IMR-90 (cell line): Measurements from ENCODE around the gene CCDC148. TPM values are rescaled to one million over a fixed set of nuclear protein-coding genes. Genes with fewer than 3 reads are reported as not detected.

ENCODE experiments used
- ATAC-seq: fragments of 200-7000 bp; cut with Tn5 transposase; 2 replicates; pipeline ENCODE4 v1.9.1; 2020; ENCODE audit warnings: low read depth, mild to moderate bottlenecking, moderate library complexity
- BruUV-seq: library from RNA; stranded (reverse); fragments of 400-500 nt; replicated peaks from 2 replicates; lab custom pipeline; 2021; lab: Mats Ljungman, UMichigan
- CTCF ChIA-PET: fragments of 300-600 bp; formaldehyde crosslinking; extraction: SDS; loops from one replicate; lab custom pipeline; 2021; ENCODE audit warnings: antibody characterized with exemption; lab: Yijun Ruan, JAX
- POLR2A ChIA-PET: fragments of 300-600 bp; sonication (Branson Sonifier 250); formaldehyde crosslinking; loops from one replicate; lab custom pipeline; 2022; ENCODE audit warnings: antibody characterized with exemption; ENCODE audit not compliant: unreplicated experiment; lab: Charles Lee
- DNase-seq: peaks from one replicate; pipeline ENCODE4 v3.0.0; 2013
- H2AFZ ChIP-seq: replicated peaks from 2 replicates; pipeline ENCODE3; 2013; ENCODE audit warnings: low read length, mild to moderate bottlenecking; ENCODE audit not compliant: poor library complexity
- H2AK5ac ChIP-seq: 2 replicates; pipeline ENCODE4 v1.6.1; 2013; ENCODE audit warnings: low read depth, low read length, inconsistent platforms
- H2AK9ac ChIP-seq: replicated peaks from 2 replicates; pipeline ENCODE3; 2013; ENCODE audit warnings: mild to moderate bottlenecking, low read depth, low read length, moderate library complexity; ENCODE audit not compliant: poor library complexity
- H2BK120ac ChIP-seq: 2 replicates; pipeline ENCODE4 v1.6.1; 2013; ENCODE audit warnings: low read depth, low read length, inconsistent platforms
- H2BK15ac ChIP-seq: 3 replicates; pipeline ENCODE4 v1.6.1; 2013; ENCODE audit warnings: low read depth, low read length, inconsistent platforms
- H2BK20ac ChIP-seq: 2 replicates; pipeline ENCODE4 v1.6.1; 2013; ENCODE audit warnings: low read depth, mild to moderate bottlenecking, inconsistent platforms, low read length, moderate library complexity
- H2BK5ac ChIP-seq: 2 replicates; pipeline ENCODE4 v1.6.1; 2013; ENCODE audit warnings: mild to moderate bottlenecking, low read depth, low read length, inconsistent platforms; ENCODE audit not compliant: poor library complexity, severe bottlenecking
- H3K14ac ChIP-seq: replicated peaks from 2 replicates; pipeline ENCODE4 v1.6.1; 2013; ENCODE audit warnings: low read depth, low read length, inconsistent platforms
- H3K18ac ChIP-seq: 2 replicates; pipeline ENCODE4 v1.6.1; 2013; ENCODE audit warnings: low read depth, low read length, control low read depth
- H3K23ac ChIP-seq: 2 replicates; pipeline ENCODE4 v1.6.1; 2013; ENCODE audit warnings: low read depth, low read length, inconsistent platforms
- H3K27ac ChIP-seq: 2 replicates; pipeline ENCODE4 v1.5.1; 2013; ENCODE audit warnings: mild to moderate bottlenecking, control low read depth, low read length; ENCODE audit not compliant: insufficient read depth
- H3K27me3 ChIP-seq: 2 replicates; pipeline ENCODE4 v1.6.1; 2013; ENCODE audit warnings: low read length; ENCODE audit not compliant: control insufficient read depth, insufficient read depth
- H3K36me3 ChIP-seq: 2 replicates; pipeline ENCODE4 v1.6.1; 2013; ENCODE audit warnings: low read length, mixed read lengths; ENCODE audit not compliant: control insufficient read depth, insufficient read depth
- H3K4ac ChIP-seq: 2 replicates; pipeline ENCODE4 v1.6.1; 2013; ENCODE audit warnings: low read depth, low read length, inconsistent platforms
- H3K4me1 ChIP-seq: 2 replicates; pipeline ENCODE4 v1.6.1; 2013; ENCODE audit warnings: low read length, mixed read lengths; ENCODE audit not compliant: control insufficient read depth, insufficient read depth
- H3K4me2 ChIP-seq: 2 replicates; pipeline ENCODE4 v1.6.1; 2013; ENCODE audit warnings: low read depth, mild to moderate bottlenecking, control low read depth, low read length, moderate library complexity
- H3K4me3 ChIP-seq: 2 replicates; pipeline ENCODE4 v1.5.1; 2013; ENCODE audit warnings: low read depth, mild to moderate bottlenecking, control low read depth, low read length, moderate library complexity; ENCODE audit not compliant: insufficient read depth
- H3K56ac ChIP-seq: 2 replicates; pipeline ENCODE4 v1.6.1; 2013; ENCODE audit warnings: low read length, inconsistent platforms; ENCODE audit not compliant: insufficient read depth; ENCODE audit errors: extremely low read depth
- H3K79me1 ChIP-seq, 2 experiments: 2 replicates each; pipeline ENCODE4 v1.6.1; 2013; ENCODE audit warnings: low read length in 2 of 2, inconsistent platforms in 1 of 2, low read depth in 1 of 2
- H3K9ac ChIP-seq: 2 replicates; pipeline ENCODE4 v1.6.1; 2013; ENCODE audit warnings: low read depth, low read length, control low read depth
- H3K9me1 ChIP-seq: 2 replicates; pipeline ENCODE4 v1.6.1; 2013; ENCODE audit warnings: low read length, inconsistent platforms; ENCODE audit not compliant: insufficient read depth
- H3K9me3 ChIP-seq: 2 replicates; pipeline ENCODE4 v1.6.1; 2013; ENCODE audit warnings: low read length; ENCODE audit not compliant: control insufficient read depth, insufficient read depth
- H4K20me1 ChIP-seq: 2 replicates; pipeline ENCODE4 v1.6.1; 2013; ENCODE audit warnings: low read length, inconsistent platforms; ENCODE audit not compliant: insufficient read depth
- H4K5ac ChIP-seq: 2 replicates; pipeline ENCODE4 v1.6.1; 2013; ENCODE audit warnings: mild to moderate bottlenecking, low read depth, low read length, control low read depth
- H4K8ac ChIP-seq, 2 experiments: 2 replicates each; pipeline ENCODE4 v1.6.1; 2013; ENCODE audit warnings: low read depth in 2 of 2, low read length in 2 of 2, control low read depth in 1 of 2, inconsistent platforms in 1 of 2
- H4K91ac ChIP-seq: 2 replicates; pipeline ENCODE4 v1.6.1; 2013; ENCODE audit warnings: low read depth, low read length, inconsistent platforms; ENCODE audit not compliant: insufficient read depth
- BHLHE40 ChIP-seq: fragments of 150-350 bp; IDR thresholded peaks from 2 replicates; pipeline ENCODE4 v1.6.1; 2016; ENCODE audit warnings: mild to moderate bottlenecking, low read depth, low read length
- CEBPB ChIP-seq: IDR thresholded peaks from 2 replicates; pipeline ENCODE4 v1.6.1; 2012; ENCODE audit warnings: low read depth, low read length, improper control_type of control experiment
- CHD1 ChIP-seq: IDR thresholded peaks from 2 replicates; pipeline ENCODE4 v1.6.1; 2012; ENCODE audit warnings: low read depth, low read length, improper control_type of control experiment
- CTCF ChIP-seq: conservative IDR thresholded peaks from 2 replicates; pipeline ENCODE4 v1.5.1; 2012; ENCODE audit warnings: mild to moderate bottlenecking, low read depth, low read length, improper control_type of control experiment
- ELK1 ChIP-seq: fragments of 150-350 bp; IDR thresholded peaks from 2 replicates; pipeline ENCODE4 v1.6.1; 2016; ENCODE audit warnings: low read depth, mild to moderate bottlenecking, low read length, moderate library complexity, borderline replicate concordance
- FOS ChIP-seq: fragments of 150-350 bp; IDR thresholded peaks from 2 replicates; pipeline ENCODE4 v1.6.1; 2016; ENCODE audit warnings: low read depth, low read length
- MAFK ChIP-seq: IDR thresholded peaks from 2 replicates; pipeline ENCODE4 v1.6.1; 2012; ENCODE audit warnings: low read depth, low read length, improper control_type of control experiment
- MXI1 ChIP-seq: IDR thresholded peaks from 2 replicates; pipeline ENCODE4 v1.6.1; 2012; ENCODE audit warnings: low read depth, mild to moderate bottlenecking, low read length, moderate library complexity, borderline replicate concordance
- NFE2L2 ChIP-seq: fragments of 150-350 bp; IDR thresholded peaks from 2 replicates; pipeline ENCODE4 v1.6.1; 2016; ENCODE audit warnings: low read depth, mild to moderate bottlenecking, low read length
- SMC3 ChIP-seq: fragments of 150-350 bp; IDR thresholded peaks from 2 replicates; pipeline ENCODE4 v1.6.1; 2016; ENCODE audit warnings: low read depth, mild to moderate bottlenecking, antibody characterized with exemption, low read length, moderate library complexity
- WGBS, 2 experiments: methylation state at CpG; one replicate each; pipeline versions ENCODE4 v1.1.5 to v1.1.7; 2013; ENCODE audit warnings: missing lambda C conversion rate in 2 of 2; ENCODE audit not compliant: insufficient read length in 1 of 2; ENCODE audit errors: extremely low coverage in 2 of 2; 5-methylcytosine and 5-hydroxymethylcytosine counted together
- dilution Hi-C: fragments of 300-500 bp; cut with HindIII; formaldehyde crosslinking; loops from one replicate; pipeline ENCODE4 v1.14.3; 2018; ENCODE audit warnings: low sequenced_read_pairs; ENCODE audit not compliant: unreplicated experiment
- in situ Hi-C: fragments of 300-500 bp; cut with MboI; formaldehyde crosslinking; loops from 3 replicates; pipeline ENCODE4 v1.14.3; 2019; ENCODE audit warnings: low sequenced_read_pairs, inconsistent platforms, mixed read lengths
- intact Hi-C: fragments of 100-400 bp; cut with micrococcal nuclease; formaldehyde crosslinking; loops from 2 replicates; pipeline ENCODE4 v1.10.0; 2022
- polyA plus RNA-seq, 3 experiments: library from polyadenylated mRNA; depleted of rRNA; stranded (reverse); fragments of >200 nt; gene quantifications; 2 replicates each; pipeline ENCODE4 v1.2.3, GENCODE V29; 2012; ENCODE audit warnings: low replicate concordance in 1 of 3
- total RNA-seq: library from RNA; depleted of rRNA; stranded (reverse); fragments of >200 nt; gene quantifications from 2 replicates; pipeline ENCODE4 v1.2.3, GENCODE V29; 2012
- TF ChIP-seq, protein P1 (sequence below): fragments of 150-350 bp; IDR thresholded peaks from 2 replicates; pipeline ENCODE4 v1.6.1; 2017; ENCODE audit warnings: mild to moderate bottlenecking, antibody characterized with exemption, low read length, low read depth

CCDC148 gene
- total and polyA plus RNA-seq, 2 of the 4 experiments (the other 2 are of a cell fraction): 0.18 to 0.31 TPM

DNA sequence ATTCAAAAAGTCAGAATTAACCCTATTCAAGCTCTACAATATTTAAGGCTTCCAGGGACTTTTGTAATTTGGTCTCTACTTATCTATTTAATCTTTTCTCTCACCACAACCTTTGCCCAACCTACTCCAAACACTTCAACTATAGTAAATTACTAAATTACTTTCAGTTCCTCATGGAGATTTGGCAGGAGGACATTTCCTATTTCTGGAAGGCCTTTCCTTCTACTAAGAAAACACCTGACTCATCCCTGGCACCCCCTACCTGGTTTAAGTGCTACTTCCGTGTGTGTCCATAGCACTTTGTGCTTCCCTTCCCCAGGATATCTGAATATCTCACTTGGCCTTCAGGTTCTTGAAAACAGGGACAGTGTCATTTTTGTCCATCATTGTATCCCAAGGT, 258.6 kb downstream of the CCDC148 start:
- Histone ChIP-seq H2BK15ac (no peak overlapping the region), H4K20me1 (no peaks in the 10 kb centered on the region), H2AK9ac (no peak overlapping the region), H4K91ac (no peak overlapping the region), H3K18ac (no peak overlapping the region), H3K4ac (no peak overlapping the region), H3K4me3 (no peak overlapping the region), H2BK20ac (no peak overlapping the region), H3K9ac (no peak overlapping the region), H3K9me1 (no peaks in the 10 kb centered on the region), H3K27me3 (no peaks in the 10 kb centered on the region), H2BK120ac (no peak overlapping the region), H3K27ac (no peak overlapping the region), H3K9me3 (no peaks in the 10 kb centered on the region), H3K4me1 (no peaks in the 10 kb centered on the region), H2AK5ac (no peak overlapping the region), H3K79me1 (no peaks in the 10 kb centered on the region), H3K36me3 (no peaks in the 10 kb centered on the region), H2AFZ (no peak overlapping the region), H2BK5ac (no peak overlapping the region), H3K23ac (no peak overlapping the region), H3K4me2 (no peak overlapping the region), H4K5ac (no peak overlapping the region), H3K14ac (no peak overlapping the region), H4K8ac (no peak overlapping the region), H3K56ac (no peak overlapping the region)
- no CpG with 5 or more reads among the region's 1 CpG for WGBS, 2 experiments
- ATAC-seq: no peak
- CTCF ChIA-PET: no interaction called here
- BruUV-seq: no TSS peak
- intact Hi-C loops (no loop called here), dilution Hi-C loops (no loop called here), in situ Hi-C loops (no loop called here)
- POLR2A ChIA-PET: no interaction called here
- DNase-seq: no peak
- TF ChIP-seq NFE2L2 (no peak), MAFK (no peak), CEBPB (no peak), MXI1 (no peak), SMC3 (no peak), BHLHE40 (no peak), CTCF (no peak), CHD1 (no peak), FOS (no peak), ELK1 (no peak)
- TF ChIP-seq, protein P1, sequence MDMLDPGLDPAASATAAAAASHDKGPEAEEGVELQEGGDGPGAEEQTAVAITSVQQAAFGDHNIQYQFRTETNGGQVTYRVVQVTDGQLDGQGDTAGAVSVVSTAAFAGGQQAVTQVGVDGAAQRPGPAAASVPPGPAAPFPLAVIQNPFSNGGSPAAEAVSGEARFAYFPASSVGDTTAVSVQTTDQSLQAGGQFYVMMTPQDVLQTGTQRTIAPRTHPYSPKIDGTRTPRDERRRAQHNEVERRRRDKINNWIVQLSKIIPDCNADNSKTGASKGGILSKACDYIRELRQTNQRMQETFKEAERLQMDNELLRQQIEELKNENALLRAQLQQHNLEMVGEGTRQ: no peak
